Ishikawa (cell line): ENCODE results near the gene RBM34.

ENCODE experiments used
- CEBPB ChIP-seq: IDR thresholded peaks from 2 replicates; pipeline ENCODE4 v1.6.1; 2012
- CREB1 ChIP-seq: IDR thresholded peaks from 2 replicates; pipeline ENCODE4 v1.6.1; 2012; ENCODE audit warnings: low read depth
- EGR1 ChIP-seq: IDR thresholded peaks from 2 replicates; pipeline ENCODE4 v1.6.1; 2012
- EP300 ChIP-seq: IDR thresholded peaks from 2 replicates; pipeline ENCODE4 v1.6.1; 2012; ENCODE audit warnings: borderline replicate concordance
- FOXM1 ChIP-seq: IDR thresholded peaks from 2 replicates; pipeline ENCODE4 v1.6.1; 2012; ENCODE audit warnings: low read depth, borderline replicate concordance
- MAX ChIP-seq: IDR thresholded peaks from 2 replicates; pipeline ENCODE4 v1.6.1; 2012
- NFIC ChIP-seq: IDR thresholded peaks from 2 replicates; pipeline ENCODE4 v1.6.1; 2012
- RAD21 ChIP-seq: IDR thresholded peaks from 2 replicates; pipeline ENCODE4 v1.6.1; 2012; ENCODE audit warnings: low read depth
- REST ChIP-seq: IDR thresholded peaks from 2 replicates; pipeline ENCODE4 v1.6.1; 2012; ENCODE audit warnings: low read depth, mild to moderate bottlenecking
- TAF1 ChIP-seq: IDR thresholded peaks from 2 replicates; pipeline ENCODE4 v1.6.1; 2012; ENCODE audit warnings: low read depth, mild to moderate bottlenecking
- TCF12 ChIP-seq: IDR thresholded peaks from 2 replicates; pipeline ENCODE4 v1.6.1; 2012; ENCODE audit warnings: low read depth
- TEAD4 ChIP-seq: IDR thresholded peaks from 2 replicates; pipeline ENCODE4 v1.6.1; 2012
- USF1 ChIP-seq: IDR thresholded peaks from 2 replicates; pipeline ENCODE4 v1.6.1; 2012
- YY1 ChIP-seq: IDR thresholded peaks from 2 replicates; pipeline ENCODE4 v1.6.1; 2012; ENCODE audit warnings: low read depth
- ZBTB7A ChIP-seq: IDR thresholded peaks from 2 replicates; pipeline ENCODE4 v1.6.1; 2012; ENCODE audit warnings: low read depth

RBM34 gene

GRCh38 chr1:235131961-235132360 lies 29.1 kb downstream of the RBM34 start:
- no peak for TF ChIP-seq EGR1
- TF ChIP-seq ZBTB7A = no peak
- TF ChIP-seq EP300 = no peak
- TF ChIP-seq TAF1 = no peak
- TF ChIP-seq TCF12 = no peak
- no peak for TF ChIP-seq USF1
- no peak for TF ChIP-seq FOXM1
- no peak for TF ChIP-seq CEBPB
- TF ChIP-seq CREB1 = no peak
- TF ChIP-seq REST = no peak
- TF ChIP-seq NFIC = no peak

- TF ChIP-seq EGR1 = no peak
- TF ChIP-seq TCF12 = no peak
- no peak for TF ChIP-seq ZBTB7A
- TF ChIP-seq RAD21 = no peak
- TF ChIP-seq TEAD4 = no peak
- no peak for TF ChIP-seq USF1
- TF ChIP-seq NFIC = no peak
These were observed 30.2 kb downstream of the RBM34 start for GRCh38 chr1:235130766-235131270.

- TF ChIP-seq EGR1 (no peak), TCF12 (no peak), NFIC (no peak), USF1 (no peak), CEBPB (no peak)
These were observed 31.1 kb downstream of the RBM34 start for GRCh38 chr1:235129774-235130570.

GRCh38 chr1:235128456-235129328 lies 32.4 kb downstream of the RBM34 start, which contains the start of gene TOMM20:
TOMM20 (minus strand) TSS chr1:235128837; CDS start chr1:235128715, 122 bp downstream.
- no peak for TF ChIP-seq NFIC
- TF ChIP-seq TEAD4 = peak; percentile 64
- TF ChIP-seq RAD21 = no peak
- TF ChIP-seq EGR1 = no peak; the same call in 1 of the 2 replicates
- peak; percentile 21; the same call in 1 of the 2 replicates for TF ChIP-seq REST
- TF ChIP-seq CEBPB = no peak
- no peak for TF ChIP-seq ZBTB7A
- peak; percentile 60; the same call in 1 of the 2 replicates for TF ChIP-seq YY1
- TF ChIP-seq CREB1 = peak; percentile 60; the same call in 1 of the 2 replicates
- peak; percentile 94 for TF ChIP-seq TAF1
- peak; percentile 46; the same call in 1 of the 2 replicates for TF ChIP-seq EP300
- peak; percentile 95 for TF ChIP-seq USF1
- peak; percentile 52 for TF ChIP-seq TCF12
- 0 out of 2 replicates have a peak, but pooled peaks have one; percentile 25 for TF ChIP-seq FOXM1
- TF ChIP-seq MAX = peak; percentile 96
